BLaER1 treated with 17β-estradiol and CSF1 and Interleukin-3, amounts not matched to agents 10 nM and 100 nM (cell line): Measurements from ENCODE around the gene GNA12.

Source experiments
- H3K27ac ChIP-seq, 11 experiments: shearing (Covaris generic); formaldehyde crosslinking; 2 replicates each; pipeline ENCODE4 v1.8.1; 2022
- H3K27me3 ChIP-seq, 11 experiments: shearing (Covaris generic); formaldehyde crosslinking; 2 replicates each; pipeline ENCODE4 v1.8.1; 2022
- H3K36me3 ChIP-seq, 11 experiments: shearing (Covaris generic); formaldehyde crosslinking; 2 replicates each; pipeline ENCODE4 v1.8.1; 2022
- H3K4me1 ChIP-seq, 10 experiments: shearing (Covaris generic); formaldehyde crosslinking; 2 replicates each; pipeline ENCODE4 v1.8.1; 2022
- H3K4me2 ChIP-seq, 11 experiments: shearing (Covaris generic); formaldehyde crosslinking; 2 replicates each; pipeline ENCODE4 v1.8.1; 2022
- H3K4me3 ChIP-seq, 10 experiments: shearing (Covaris generic); formaldehyde crosslinking; 2 replicates each; pipeline ENCODE4 v1.8.1; 2022
- H3K9ac ChIP-seq, 11 experiments: shearing (Covaris generic); formaldehyde crosslinking; 2 replicates each; pipeline ENCODE4 v1.8.1; 2022
- H3K9me3 ChIP-seq, 11 experiments: shearing (Covaris generic); formaldehyde crosslinking; replicated peaks in 1 of 11; 2 replicates each; pipeline ENCODE4 v1.8.1; 2022
- H4K20me1 ChIP-seq, 11 experiments: shearing (Covaris generic); formaldehyde crosslinking; 2 replicates each; pipeline ENCODE4 v1.8.1; 2022
- Cebpa-rat ChIP-seq, 11 experiments: shearing (Covaris generic); IDR thresholded peaks; 2 replicates each; pipeline ENCODE4 v1.8.1; 2022

Gene GNA12

DNA sequence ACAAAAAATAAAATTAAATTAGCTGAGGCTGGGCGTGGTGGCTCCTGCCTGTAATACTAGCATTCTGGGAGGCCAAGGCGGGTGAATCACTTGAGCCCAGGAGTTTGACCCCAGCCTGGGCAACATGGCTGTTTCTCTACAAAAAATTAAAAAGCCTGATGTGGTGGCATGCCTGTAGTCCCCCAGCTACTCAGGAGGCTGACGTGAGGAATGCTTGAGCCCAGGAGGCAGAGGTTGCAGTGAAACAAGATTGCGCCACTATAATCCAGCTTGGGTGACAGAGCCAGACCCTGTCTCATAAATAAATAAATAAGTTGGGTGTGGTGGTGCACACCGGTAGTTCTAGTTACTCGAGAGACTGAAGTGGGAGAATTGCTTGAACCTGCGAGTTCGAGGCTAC, 65.1 kb downstream of the GNA12 start:
- Histone ChIP-seq H4K20me1 (peaks cover 0 to 20% (median 0%) of the 10 kb centered on the region in 11 experiments; a peak in 1 of 22 replicates), H3K27me3 (no peaks in the 10 kb centered on the region), H3K27ac (peak overlapping the region in 2 of 11 experiments; percentile 11 to 15; a peak in 1 of 22 replicates), H3K9ac (no peak overlapping the region), H3K4me1 (peaks cover 12 to 61% (median 25%) of the 10 kb centered on the region in 10 experiments; a peak in 18 of 20 replicates), H3K9me3 (peaks cover 0 to 24% (median 20%) of the 10 kb centered on the region in 11 experiments; a peak in 18 of 22 replicates), H3K4me2 (no peak overlapping the region), H3K36me3 (peaks cover 16 to 97% (median 63%) of the 10 kb centered on the region in 11 experiments; a peak in 21 of 22 replicates), H3K4me3 (no peak overlapping the region)
- TF ChIP-seq Cebpa-rat (IDR thresholded peaks at IDR 0.05) = 0 out of 22 replicates have a peak, but pooled peaks of 1 of the 11 experiments have one; percentile 19

DNA sequence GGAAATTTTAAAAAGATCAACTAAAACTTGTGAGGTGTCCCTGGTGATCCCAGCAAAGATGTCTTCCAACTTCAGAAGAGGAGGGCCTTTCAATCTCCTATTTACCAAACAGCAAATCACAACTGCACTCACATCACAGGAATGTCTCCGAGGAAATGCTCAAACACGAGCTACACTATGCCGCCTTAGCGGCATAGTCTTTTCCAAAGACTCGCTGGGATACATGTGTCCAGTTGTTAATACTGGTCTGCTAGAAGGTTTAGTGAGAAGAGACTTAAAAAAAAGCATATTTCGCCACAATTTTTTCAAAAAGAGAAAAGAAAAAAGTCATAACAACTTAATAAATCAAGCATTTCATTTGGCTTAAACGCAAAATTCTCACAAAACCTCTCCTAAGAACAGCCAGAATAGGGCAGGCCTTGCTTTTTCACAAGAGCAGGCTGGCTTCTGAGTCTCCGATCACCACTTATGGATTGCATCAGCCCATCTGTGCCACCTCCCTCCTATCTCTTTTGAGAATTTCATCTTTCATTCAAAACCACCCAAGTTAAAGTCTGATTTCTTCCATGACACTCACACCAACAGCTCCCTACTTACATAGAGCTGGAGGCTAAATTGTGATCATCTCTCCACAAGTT, 66.1 kb downstream of the GNA12 start:
- peak overlapping the region in 7 of 11 experiments; percentile 2 to 25 (median 17); a peak in 8 of 22 replicates for H3K27ac ChIP-seq
- no peaks in the 10 kb centered on the region for H3K27me3 ChIP-seq
- no peak overlapping the region; a peak in 1 of 22 replicates for H3K9ac ChIP-seq
- peaks cover 16 to 95% (median 60%) of the 10 kb centered on the region in 11 experiments; a peak in 21 of 22 replicates for H3K36me3 ChIP-seq
- no peak overlapping the region for H3K4me2 ChIP-seq
- TF ChIP-seq Cebpa-rat (IDR thresholded peaks at IDR 0.05) = no peak
- no peak overlapping the region for H3K4me3 ChIP-seq
- peaks cover 0 to 20% (median 0%) of the 10 kb centered on the region in 11 experiments; a peak in 1 of 22 replicates for H4K20me1 ChIP-seq
- H3K9me3 ChIP-seq = peaks cover 0 to 14% (median 10%) of the 10 kb centered on the region in 11 experiments; a peak in 18 of 22 replicates
- peaks cover 8 to 67% (median 30%) of the 10 kb centered on the region in 10 experiments; a peak in 18 of 20 replicates for H3K4me1 ChIP-seq

DNA sequence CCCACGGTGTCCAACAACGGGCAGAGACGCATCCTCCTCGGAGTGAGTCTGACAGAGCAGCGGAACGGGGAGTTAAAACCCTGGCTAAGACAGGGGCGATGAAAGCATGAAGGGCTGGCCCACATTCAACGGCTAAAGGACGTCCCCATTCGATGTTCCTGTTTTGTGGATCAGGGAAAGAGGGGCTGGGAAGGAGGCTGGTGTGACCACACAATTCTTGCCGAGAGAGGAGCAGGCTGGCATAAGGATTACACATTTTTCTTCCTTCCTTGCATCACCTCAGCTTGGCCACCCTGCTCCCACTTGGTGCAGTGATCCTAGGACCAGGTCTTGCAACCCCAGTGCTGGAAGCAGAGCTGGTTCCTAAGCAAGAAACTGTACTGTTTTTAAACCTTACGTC, 67.7 kb downstream of the GNA12 start:
- Histone ChIP-seq H3K36me3 (peaks cover 16 to 95% (median 64%) of the 10 kb centered on the region in 11 experiments; a peak in 21 of 22 replicates), H3K27ac (peak overlapping the region in 2 of 11 experiments; percentile 3 to 84; a peak in 2 of 22 replicates), H3K4me3 (no peak overlapping the region), H3K4me1 (peaks cover 5 to 66% (median 26%) of the 10 kb centered on the region in 10 experiments; a peak in 18 of 20 replicates), H4K20me1 (peaks cover 0 to 20% (median 0%) of the 10 kb centered on the region in 11 experiments; a peak in 1 of 22 replicates), H3K9me3 (peaks cover 0 to 16% (median 7%) of the 10 kb centered on the region in 11 experiments; a peak in 10 of 22 replicates), H3K9ac (no peak overlapping the region), H3K4me2 (peak overlapping the region in 2 of 11 experiments; percentile 77 to 85; a peak in 2 of 22 replicates), H3K27me3 (no peaks in the 10 kb centered on the region)
- TF ChIP-seq Cebpa-rat (IDR thresholded peaks at IDR 0.05) = no peak

DNA sequence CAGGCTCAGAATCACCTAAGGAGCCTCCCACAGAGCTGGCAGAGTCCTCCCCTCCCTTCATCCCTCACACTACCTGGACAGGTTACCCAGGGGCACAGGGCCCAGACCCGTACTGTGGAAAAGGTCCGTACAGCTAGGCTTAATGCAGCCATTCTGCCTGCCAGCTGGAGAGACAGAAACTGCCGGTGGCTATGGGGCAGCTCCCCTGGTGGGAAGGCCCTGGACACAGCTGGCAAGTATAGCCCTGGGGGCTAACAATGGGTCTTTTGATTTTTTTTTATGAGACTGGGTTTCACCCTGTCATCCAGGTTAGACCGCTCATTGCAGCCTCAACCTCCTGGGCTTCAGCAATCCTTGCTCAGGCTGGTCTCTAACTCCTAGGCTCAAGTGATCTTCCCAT, 68.3 kb downstream of the GNA12 start:
- H3K4me3 ChIP-seq = no peak overlapping the region
- TF ChIP-seq Cebpa-rat (IDR thresholded peaks at IDR 0.05) = no peak
- peaks cover 16 to 98% (median 64%) of the 10 kb centered on the region in 11 experiments; a peak in 21 of 22 replicates for H3K36me3 ChIP-seq
- H3K9me3 ChIP-seq = peaks cover 0 to 22% (median 11%) of the 10 kb centered on the region in 11 experiments; a peak in 13 of 22 replicates
- H3K4me1 ChIP-seq = peaks cover 7 to 66% (median 26%) of the 10 kb centered on the region in 10 experiments; a peak in 18 of 20 replicates
- peak overlapping the region in 1 of 11 experiments; percentile 49; a peak in 1 of 22 replicates for H3K9ac ChIP-seq
- peak overlapping the region in 8 of 11 experiments; percentile 12 to 93 (median 30); a peak in 13 of 22 replicates for H3K27ac ChIP-seq
- peaks cover 0 to 20% (median 0%) of the 10 kb centered on the region in 11 experiments; a peak in 2 of 22 replicates for H4K20me1 ChIP-seq
- no peaks in the 10 kb centered on the region for H3K27me3 ChIP-seq
- H3K4me2 ChIP-seq = peak overlapping the region in 3 of 11 experiments; percentile 75 to 85 (median 77); a peak in 6 of 22 replicates

DNA sequence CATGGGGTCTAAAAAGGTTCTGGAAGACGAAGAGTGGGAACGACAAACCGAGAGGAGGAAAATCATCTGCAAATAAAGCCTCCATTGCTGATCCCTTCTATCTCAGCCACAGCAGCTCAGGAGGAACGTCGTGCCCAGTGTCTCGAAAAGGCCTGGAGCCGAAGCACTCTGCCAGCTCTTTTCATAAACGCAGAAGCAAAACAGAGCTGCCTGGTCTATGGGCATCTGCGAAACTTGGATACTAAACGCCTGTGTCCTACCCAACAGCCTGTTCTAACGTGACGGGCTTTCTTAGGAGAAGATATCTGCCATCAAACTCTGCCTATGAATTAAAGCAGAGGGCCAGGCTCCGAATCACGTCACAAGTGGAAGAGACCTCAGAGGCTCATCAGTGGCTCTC, 68.7 kb downstream of the GNA12 start:
- Histone ChIP-seq H3K9ac (peak overlapping the region in 1 of 11 experiments; percentile 49; a peak in 2 of 22 replicates), H4K20me1 (peaks cover 0 to 20% (median 0%) of the 10 kb centered on the region in 11 experiments; a peak in 2 of 22 replicates), H3K4me1 (peaks cover 7 to 64% (median 26%) of the 10 kb centered on the region in 10 experiments; a peak in 18 of 20 replicates), H3K27ac (peak overlapping the region in 8 of 11 experiments; percentile 12 to 93 (median 30); a peak in 14 of 22 replicates), H3K4me2 (peak overlapping the region in 5 of 11 experiments; percentile 34 to 85 (median 75); a peak in 9 of 22 replicates), H3K36me3 (peaks cover 16 to 98% (median 62%) of the 10 kb centered on the region in 11 experiments; a peak in 21 of 22 replicates), H3K4me3 (no peak overlapping the region), H3K27me3 (no peaks in the 10 kb centered on the region), H3K9me3 (peaks cover 0 to 26% (median 12%) of the 10 kb centered on the region in 11 experiments; a peak in 13 of 22 replicates)
- TF ChIP-seq Cebpa-rat (IDR thresholded peaks at IDR 0.05) = no peak

DNA sequence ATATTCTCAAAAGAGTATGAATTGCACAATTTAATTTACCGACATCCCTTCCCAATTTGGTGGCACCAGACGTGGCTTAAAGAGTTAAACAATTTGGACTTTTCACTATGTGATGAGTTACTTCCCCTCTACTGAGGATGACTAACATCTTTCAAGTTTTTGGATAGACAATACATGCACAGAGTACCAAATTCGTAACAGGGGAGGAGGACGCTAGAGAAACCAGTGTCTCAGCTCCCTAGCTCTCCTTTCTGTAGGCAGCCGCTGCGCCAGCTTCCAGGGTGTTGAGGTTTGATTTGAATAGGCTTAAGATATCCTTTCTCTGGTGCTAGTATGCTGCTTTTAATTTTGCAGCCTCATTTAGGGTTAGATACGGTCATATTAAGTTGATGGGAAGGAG, 69.2 kb downstream of the GNA12 start:
- H3K4me1 ChIP-seq = peaks cover 7 to 64% (median 26%) of the 10 kb centered on the region in 10 experiments; a peak in 18 of 20 replicates
- no peaks in the 10 kb centered on the region for H3K27me3 ChIP-seq
- no peak overlapping the region for H3K4me3 ChIP-seq
- peak overlapping the region in 8 of 11 experiments; percentile 12 to 93 (median 30); a peak in 12 of 22 replicates for H3K27ac ChIP-seq
- H4K20me1 ChIP-seq = peaks cover 0 to 20% (median 0%) of the 10 kb centered on the region in 11 experiments; a peak in 2 of 22 replicates
- peaks cover 16 to 98% (median 63%) of the 10 kb centered on the region in 11 experiments; a peak in 21 of 22 replicates for H3K36me3 ChIP-seq
- H3K4me2 ChIP-seq = peak overlapping the region in 5 of 11 experiments; percentile 34 to 85 (median 75); a peak in 9 of 22 replicates
- H3K9me3 ChIP-seq = peaks cover 0 to 30% (median 12%) of the 10 kb centered on the region in 11 experiments; a peak in 13 of 22 replicates
- TF ChIP-seq Cebpa-rat (IDR thresholded peaks at IDR 0.05) = no peak
- H3K9ac ChIP-seq = peak overlapping the region in 1 of 11 experiments; percentile 49; a peak in 2 of 22 replicates

DNA sequence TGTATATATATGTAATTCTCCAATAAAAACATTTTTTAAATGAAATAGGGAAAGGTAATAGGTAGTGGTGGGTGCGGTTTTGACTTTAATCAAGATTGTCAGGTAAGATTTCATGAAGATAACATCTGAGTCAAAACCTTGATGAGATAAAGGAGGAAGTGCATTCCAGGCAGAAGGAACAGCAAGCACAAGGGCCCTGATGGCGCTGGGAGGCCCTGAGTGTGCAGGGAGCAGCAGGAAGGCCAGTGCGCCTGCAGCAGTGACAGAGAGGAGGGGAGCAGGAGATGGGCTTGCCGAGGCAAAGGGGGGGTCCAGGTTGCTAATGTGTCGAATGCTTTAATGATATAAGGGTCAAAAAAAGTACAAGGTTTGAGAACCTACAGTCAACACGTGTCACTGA, 69.8 kb downstream of the GNA12 start:
- H3K4me3 ChIP-seq = no peak overlapping the region
- H3K27me3 ChIP-seq = no peaks in the 10 kb centered on the region
- H3K4me2 ChIP-seq = peak overlapping the region in 4 of 11 experiments; percentile 52 to 85 (median 76); a peak in 6 of 22 replicates
- peaks cover 16 to 100% (median 69%) of the 10 kb centered on the region in 11 experiments; a peak in 21 of 22 replicates for H3K36me3 ChIP-seq
- peaks cover 7 to 64% (median 26%) of the 10 kb centered on the region in 10 experiments; a peak in 18 of 20 replicates for H3K4me1 ChIP-seq
- peaks cover 0 to 20% (median 0%) of the 10 kb centered on the region in 11 experiments; a peak in 2 of 22 replicates for H4K20me1 ChIP-seq
- TF ChIP-seq Cebpa-rat (IDR thresholded peaks at IDR 0.05) = no peak
- H3K27ac ChIP-seq = peak overlapping the region in 3 of 11 experiments; percentile 8 to 93 (median 84); a peak in 6 of 22 replicates
- peaks cover 0 to 30% (median 12%) of the 10 kb centered on the region in 11 experiments; a peak in 13 of 22 replicates for H3K9me3 ChIP-seq
- H3K9ac ChIP-seq = no peak overlapping the region

DNA sequence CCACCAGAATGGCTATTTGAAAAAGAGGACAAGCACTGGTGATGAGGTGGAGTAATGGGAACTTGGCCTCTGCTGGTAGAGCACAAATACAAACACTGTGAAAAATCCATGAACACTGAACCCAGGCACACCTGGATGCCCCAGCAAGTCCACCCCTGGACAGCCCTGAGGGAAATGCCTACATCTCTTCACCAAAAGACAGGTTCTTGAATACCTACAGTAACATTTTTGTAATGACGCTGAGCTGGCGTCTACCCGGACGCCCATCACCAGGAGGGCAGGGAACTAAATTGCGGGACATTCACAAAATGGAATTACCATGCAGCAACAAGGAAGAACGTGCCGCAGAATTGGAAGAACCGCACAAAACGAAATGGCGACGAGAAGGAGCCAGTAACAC, 70.5 kb downstream of the GNA12 start:
- H3K4me2 ChIP-seq = peak overlapping the region in 9 of 11 experiments; percentile 30 to 85 (median 68); a peak in 15 of 22 replicates

More for the DNA sequence above, 70.5 kb downstream of the GNA12 start:
- Histone ChIP-seq H3K9ac (peak overlapping the region in 6 of 11 experiments; percentile 14 to 74 (median 64); a peak in 8 of 22 replicates), H3K4me1 (peaks cover 7 to 64% (median 26%) of the 10 kb centered on the region in 10 experiments; a peak in 18 of 20 replicates), H3K9me3 (peaks cover 0 to 30% (median 12%) of the 10 kb centered on the region in 11 experiments; a peak in 13 of 22 replicates), H3K27ac (peak overlapping the region; percentile 3 to 94 (median 74); a peak in 19 of 22 replicates), H3K4me3 (no peak overlapping the region), H3K36me3 (peaks cover 15 to 100% (median 76%) of the 10 kb centered on the region in 11 experiments; a peak in 21 of 22 replicates), H3K27me3 (no peaks in the 10 kb centered on the region), H4K20me1 (peaks cover 0 to 20% (median 0%) of the 10 kb centered on the region in 11 experiments; a peak in 2 of 22 replicates)
- no peak for TF ChIP-seq Cebpa-rat (IDR thresholded peaks at IDR 0.05)
